SK-N-SH (cell line): ENCODE measurements around the gene RPSA. TPM values are rescaled to one million over a fixed set of nuclear protein-coding genes. Genes with fewer than 3 reads are reported as not detected.

ENCODE experiments used
- CTCF ChIA-PET: fragments of 300-600, 350-600 bp; formaldehyde crosslinking; extraction: SDS; loops from one replicate; lab custom pipeline; 2021; lab: Yijun Ruan, JAX
- POLR2A ChIA-PET: fragments of 350-600 bp; sonication (Branson Sonifier 250); formaldehyde crosslinking; extraction: SDS; loops from one replicate; lab custom pipeline; 2020; ENCODE audit warnings: antibody characterized with exemption, inconsistent platforms; lab: Yijun Ruan, JAX
- DNase-seq: peaks from one replicate; pipeline ENCODE4 v3.0.0; 2012
- H2AFZ ChIP-seq: fragments of 200-600 bp; sonication (generic); 2 replicates; pipeline ENCODE4 v1.8.1; 2016; ENCODE audit warnings: antibody characterized with exemption, mild to moderate bottlenecking, low read depth
- H3F3A ChIP-seq: fragments of 200-600 bp; sonication (generic); replicated peaks from 2 replicates; pipeline ENCODE3; 2016; ENCODE audit warnings: antibody characterized with exemption, mild to moderate bottlenecking; ENCODE audit not compliant: insufficient read depth
- H3K27ac ChIP-seq, 2 experiments: fragments of 200-500 bp in 1 of 2; fragments of 200-600 bp in 1 of 2; sonication (Bioruptor generic) in 1 of 2; sonication (generic), shearing (Covaris generic) in 1 of 2; 2 replicates each; pipeline versions ENCODE4 v1.5.1 to v1.6.1; 2014 to 2016; ENCODE audit warnings: low read depth in 2 of 2, inconsistent platforms in 1 of 2, low read length in 1 of 2, mild to moderate bottlenecking in 1 of 2, mixed read lengths in 1 of 2
- H3K27me3 ChIP-seq: fragments of 200-600 bp; sonication (generic), shearing (Covaris generic); 2 replicates; pipeline ENCODE4 v1.6.1; 2016; ENCODE audit warnings: mixed run types; ENCODE audit not compliant: insufficient read depth
- H3K36me3 ChIP-seq, 2 experiments: fragments of 200-500 bp in 1 of 2; fragments of 200-600 bp in 1 of 2; sonication (Bioruptor generic) in 1 of 2; sonication (generic) in 1 of 2; replicated peaks in 1 of 2; 2 replicates each; pipeline versions ENCODE3 to v1.5.1; 2014 to 2016; ENCODE audit warnings: low read length in 1 of 2, mild to moderate bottlenecking in 1 of 2; ENCODE audit not compliant: insufficient read depth in 2 of 2, control insufficient read depth in 1 of 2
- H3K4me1 ChIP-seq, 2 experiments: fragments of 200-500 bp in 1 of 2; fragments of 200-600 bp in 1 of 2; sonication (Bioruptor generic) in 1 of 2; sonication (generic), shearing (Covaris generic) in 1 of 2; 2 replicates each; pipeline versions ENCODE4 v1.5.1 to v1.6.1; 2014 to 2016; ENCODE audit warnings: low read depth in 1 of 2, low read length in 1 of 2, mixed run types in 1 of 2; ENCODE audit not compliant: insufficient read depth in 2 of 2, control insufficient read depth in 1 of 2
- H3K4me2 ChIP-seq: fragments of 200-600 bp; sonication (generic), shearing (Covaris generic); 2 replicates; pipeline ENCODE4 v1.6.1; 2017; ENCODE audit warnings: mixed run types
- H3K4me3 ChIP-seq, 2 experiments: fragments of 200-500 bp in 1 of 2; fragments of 200-600 bp in 1 of 2; sonication (Bioruptor generic) in 1 of 2; sonication (generic), shearing (Covaris generic) in 1 of 2; 2 replicates each; pipeline versions ENCODE4 v1.5.1 to v1.8.1; 2014 to 2016; ENCODE audit warnings: low read depth in 2 of 2, inconsistent platforms in 1 of 2, low read length in 1 of 2, mild to moderate bottlenecking in 1 of 2, mixed read lengths in 1 of 2, moderate library complexity in 1 of 2
- H3K79me2 ChIP-seq: fragments of 200-600 bp; sonication (generic); 2 replicates; pipeline ENCODE4 v1.8.1; 2017; ENCODE audit warnings: mild to moderate bottlenecking; ENCODE audit not compliant: insufficient read depth
- H3K9ac ChIP-seq: fragments of 200-600 bp; sonication (generic); 2 replicates; pipeline ENCODE4 v1.6.1; 2017; ENCODE audit warnings: mixed run types
- H3K9me2 ChIP-seq: fragments of 200-600 bp; sonication (generic); 2 replicates; pipeline ENCODE4 v1.6.1; 2017; ENCODE audit warnings: mixed run types
- H3K9me3 ChIP-seq: fragments of 200-600 bp; sonication (generic); 2 replicates; pipeline ENCODE4 v1.6.1; 2017; ENCODE audit warnings: mixed run types, mild to moderate bottlenecking, moderate library complexity
- H4K20me1 ChIP-seq: fragments of 200-600 bp; sonication (generic); 2 replicates; pipeline ENCODE4 v1.6.1; 2017; ENCODE audit warnings: mild to moderate bottlenecking, mixed run types; ENCODE audit not compliant: insufficient read depth
- CHD2 ChIP-seq: fragments of 150-350 bp; IDR thresholded peaks from 2 replicates; pipeline ENCODE4 v1.6.1; 2018; ENCODE audit warnings: low read length; ENCODE audit not compliant: partially characterized antibody
- ELF1 ChIP-seq: IDR thresholded peaks from 2 replicates; pipeline ENCODE4 v1.4.0; 2012
- EZH2phosphoT487 ChIP-seq: fragments of 200-600 bp; sonication (generic); IDR thresholded peaks from 2 replicates; pipeline ENCODE4 v1.6.1; 2017; ENCODE audit warnings: low read depth, mixed run types, mild to moderate bottlenecking, antibody characterized with exemption, moderate library complexity, borderline replicate concordance
- GATA2 ChIP-seq: sonication (generic); formaldehyde crosslinking; IDR thresholded peaks from 2 replicates; pipeline ENCODE4 v1.5.0; 2020; ENCODE audit warnings: mild to moderate bottlenecking, missing genetic modification reagents
- NFIC ChIP-seq: IDR thresholded peaks from 2 replicates; pipeline ENCODE4 v1.4.0; 2012; ENCODE audit warnings: borderline replicate concordance
- REST ChIP-seq: IDR thresholded peaks from 2 replicates; pipeline ENCODE4 v1.6.1; 2012; ENCODE audit warnings: mild to moderate bottlenecking, low read depth, low read length, moderate library complexity
- SIN3A ChIP-seq: IDR thresholded peaks from 2 replicates; pipeline ENCODE4 v1.6.1; 2012; ENCODE audit warnings: low read depth, mild to moderate bottlenecking, low read length, moderate library complexity, borderline replicate concordance
- SMC3 ChIP-seq: IDR thresholded peaks from 2 replicates; pipeline ENCODE4 v1.6.1; 2012; ENCODE audit warnings: low read depth, low read length, improper control_type of control experiment
- USF1 ChIP-seq: IDR thresholded peaks from 2 replicates; pipeline ENCODE4 v1.4.0; 2012; ENCODE audit warnings: low read depth, borderline replicate concordance
- YY1 ChIP-seq: IDR thresholded peaks from 2 replicates; pipeline ENCODE4 v1.4.0; 2012; ENCODE audit warnings: low read depth, mild to moderate bottlenecking
- ZBTB33 ChIP-seq: IDR thresholded peaks from 2 replicates; pipeline ENCODE4 v1.4.0; 2012; ENCODE audit warnings: low read depth, borderline replicate concordance
- WGBS: methylation state at CpG from one replicate; pipeline ENCODE4 v1.1.6; 2017; ENCODE audit warnings: low lambda C conversion rate; 5-methylcytosine and 5-hydroxymethylcytosine counted together
- polyA plus RNA-seq, 3 experiments: library from polyadenylated mRNA; depleted of rRNA; stranded (reverse); fragments of >200 nt; gene quantifications; 2 replicates each; pipeline ENCODE4 v1.2.3, GENCODE V29; 2012
- TF ChIP-seq, protein P1 (sequence below): fragments of 150-350 bp; IDR thresholded peaks from 2 replicates; pipeline ENCODE4 v1.6.1; 2017; ENCODE audit warnings: antibody characterized with exemption, low read length, low read depth, borderline replicate concordance

Gene RPSA
- polyA plus RNA-seq, 1 of the 3 experiments (the other 2 are of a cell fraction) = 2,958 TPM

DNA sequence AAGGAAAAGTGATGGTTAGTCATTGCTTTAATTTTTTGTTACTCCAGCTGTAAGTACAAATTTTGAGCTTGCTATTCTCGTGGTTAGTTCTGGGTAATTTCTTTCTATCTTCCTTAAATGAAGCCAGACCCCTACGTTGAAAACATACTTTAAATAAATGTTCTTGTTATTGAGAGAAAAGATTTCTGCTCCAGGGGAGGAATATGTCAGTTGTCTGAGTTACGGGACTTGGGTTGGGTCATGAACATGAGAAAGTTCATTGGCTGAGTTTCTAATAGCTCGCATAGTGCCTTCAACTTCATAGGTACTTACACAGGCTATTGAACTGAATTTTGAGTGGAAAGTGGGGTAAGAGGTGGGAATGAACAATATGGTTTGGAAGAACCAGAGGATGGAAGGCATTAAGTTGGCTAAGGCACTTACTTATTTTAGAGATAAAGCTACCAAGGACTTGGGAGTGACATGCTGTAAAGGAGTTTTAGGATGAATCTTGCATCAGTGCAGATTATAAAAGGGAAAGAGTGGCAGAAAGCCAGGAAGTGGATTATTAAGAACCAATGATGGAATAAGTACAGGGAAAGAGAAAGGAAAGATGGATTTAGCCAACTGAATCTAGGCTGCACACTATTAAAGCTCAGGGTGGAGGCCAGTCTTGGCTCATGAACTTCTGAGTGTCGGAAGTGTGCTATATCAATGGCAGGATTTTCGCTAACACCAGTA lies 1.4 kb downstream of the RPSA start:
- Histone ChIP-seq H3K4me2 (peak overlapping the region; percentile 76), H2AFZ (no peak overlapping the region), H3K9me3 (no peaks in the 10 kb centered on the region), H3K9me2 (no peaks in the 10 kb centered on the region), H3K4me1 (peaks cover 9 to 25% of the 10 kb centered on the region in 2 experiments), H3K27me3 (no peaks in the 10 kb centered on the region), H3K9ac (peak overlapping the region; percentile 89), H3K27ac (peak overlapping the region in 1 of 2 experiments; percentile 35; a peak in 2 of 4 replicates), H3F3A (peaks cover 62% of the 10 kb centered on the region), H3K4me3 (peak overlapping the region; percentile 73 to 88), H3K79me2 (peaks cover 50% of the 10 kb centered on the region), H3K36me3 (peaks cover 50 to 55% of the 10 kb centered on the region in 2 experiments), H4K20me1 (peaks cover 51% of the 10 kb centered on the region)
- no peak for TF ChIP-seq EZH2phosphoT487
- TF ChIP-seq CHD2 = no peak
- TF ChIP-seq, protein P1, sequence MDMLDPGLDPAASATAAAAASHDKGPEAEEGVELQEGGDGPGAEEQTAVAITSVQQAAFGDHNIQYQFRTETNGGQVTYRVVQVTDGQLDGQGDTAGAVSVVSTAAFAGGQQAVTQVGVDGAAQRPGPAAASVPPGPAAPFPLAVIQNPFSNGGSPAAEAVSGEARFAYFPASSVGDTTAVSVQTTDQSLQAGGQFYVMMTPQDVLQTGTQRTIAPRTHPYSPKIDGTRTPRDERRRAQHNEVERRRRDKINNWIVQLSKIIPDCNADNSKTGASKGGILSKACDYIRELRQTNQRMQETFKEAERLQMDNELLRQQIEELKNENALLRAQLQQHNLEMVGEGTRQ = no peak
- no peak for TF ChIP-seq SIN3A
- TF ChIP-seq GATA2 (CRISPR knock-in tag) = no peak
- no peak for TF ChIP-seq USF1
- TF ChIP-seq ELF1 = no peak
- TF ChIP-seq REST = no peak
- no peak for TF ChIP-seq YY1
- TF ChIP-seq SMC3 = no peak
- no peak for TF ChIP-seq NFIC
- no peak for TF ChIP-seq ZBTB33
- no peak for DNase-seq
- ChIA-PET CTCF (interaction anchor here (1.0 to 2.2 kb wide), 4 partner anchors 23 to 91 kb away, joined by 3 to 7 read pairs (median 5); no protein-coding TSS in a partner anchor), POLR2A (interaction anchor here (1.0 to 2.5 kb wide), 3 partner anchors 9 to 26 kb away, joined by 4 to 11 read pairs (median 5); no protein-coding TSS in a partner anchor)
- 48% methylated on average over 6 of the region's 6 CpGs for WGBS
